Fibroblast of the aortic adventitia (primary cell): ENCODE results near the gene ALPP. TPM values are rescaled to one million over a fixed set of nuclear protein-coding genes. Genes with fewer than 3 reads are reported as not detected.
"Not testable (repeated sequence)": the region's sequence is repeated elsewhere in the genome, so short reads cannot be mapped to it uniquely, and the experiment has no call there.

ENCODE experiments used
- DNase-seq: peaks from one replicate; pipeline ENCODE4 v3.0.0-alpha.2; 2010; ENCODE audit warnings: low read depth
- H3K4me3 ChIP-seq: 2 replicates; pipeline ENCODE4 v1.5.1; 2011; ENCODE audit warnings: low read depth, mild to moderate bottlenecking, control low read depth, low read length, moderate library complexity
- CTCF ChIP-seq: IDR thresholded peaks from 2 replicates; pipeline ENCODE4 v1.5.1; 2011; ENCODE audit warnings: mild to moderate bottlenecking, low read length, control low read depth, inconsistent platforms; ENCODE audit not compliant: insufficient read depth
- total RNA-seq: library from RNA; depleted of rRNA; stranded (reverse); fragments of >200 nt; gene quantifications from 2 replicates; pipeline ENCODE4 v1.2.3, GENCODE V29; 2012; ENCODE audit warnings: low replicate concordance

The ALPP gene
- total RNA-seq, 1 donor, result not detected

- no peak for DNase-seq
- no peak overlapping the region for H3K4me3 ChIP-seq
- no peak for TF ChIP-seq CTCF
Observed at GRCh38 chr2:232361646-232362045, 16.9 kb upstream of the ALPP start.

- no peak for TF ChIP-seq CTCF
- H3K4me3 ChIP-seq, result no peak overlapping the region
- no peak for DNase-seq
Observed at GRCh38 chr2:232362174-232362900, 16.2 kb upstream of the ALPP start.

GRCh38 chr2:232363064-232363783, 15.3 kb upstream of the ALPP start:
- not testable (repeated sequence) for DNase-seq

GRCh38 chr2:232363784-232364615, 14.6 kb upstream of the ALPP start:
- no peak for TF ChIP-seq CTCF
- peak overlapping the region; percentile 13 for H3K4me3 ChIP-seq
- peak; percentile 37 for DNase-seq

More at GRCh38 chr2:232363064-232363783, 15.3 kb upstream of the ALPP start:
- not testable (repeated sequence) for H3K4me3 ChIP-seq

GRCh38 chr2:232364806-232365594, 13.6 kb upstream of the ALPP start:
- not testable (repeated sequence) for H3K4me3 ChIP-seq, DNase-seq

- DNase-seq, result no peak
- no peak overlapping the region for H3K4me3 ChIP-seq
- TF ChIP-seq CTCF, result peak; percentile 49
Observed at GRCh38 chr2:232365621-232366321, 12.8 kb upstream of the ALPP start.

GRCh38 chr2:232366461-232366860, 12.1 kb upstream of the ALPP start:
- H3K4me3 ChIP-seq, DNase-seq: not testable (repeated sequence)
